ENCODE results near the gene CEP20. TPM values are rescaled to one million over a fixed set of nuclear protein-coding genes. Genes with fewer than 3 reads are reported as not detected.

CEP20 gene
- total RNA-seq, 1 donor from 2014 or later = 32.0 TPM

Other genes with a start within 250 kb of the CEP20 start
- 48.4 TPM for gene MARF1, start 245.4 kb downstream of the CEP20 start, total RNA-seq
- 19.2 TPM for gene NDE1, start 238.4 kb downstream of the CEP20 start, total RNA-seq
- 17.9 TPM for gene MYH11, start 31.6 kb downstream of the CEP20 start, total RNA-seq
- gene ABCC1, start 61.0 kb upstream of the CEP20 start, total RNA-seq = 24.5 TPM